Mammary epithelial cell (primary cell): Measurements from ENCODE around the gene CR2.

Source experiments
- CTCF ChIP-seq, 2 donors: IDR thresholded peaks in 1 of 2; conservative IDR thresholded peaks in 1 of 2; 2 replicates each; pipeline ENCODE4 v1.5.1; 2011 to 2012; ENCODE audit warnings: inconsistent platforms in 2 of 2, low read length in 2 of 2, mild to moderate bottlenecking in 2 of 2, control low read depth in 1 of 2, low read depth in 1 of 2; ENCODE audit not compliant: insufficient read depth in 1 of 2; ENCODE audit errors: extremely low read depth in 1 of 2
- EZH2 ChIP-seq: IDR thresholded peaks from 2 replicates; pipeline ENCODE4 v1.6.1; 2012; ENCODE audit warnings: low read length, inconsistent platforms, borderline replicate concordance

- TF ChIP-seq EZH2 = peak; percentile 62
- no peak for TF ChIP-seq CTCF (conservative IDR thresholded peaks at IDR 0.05 in 1 of 2, IDR thresholded peaks at IDR 0.05 in 1 of 2; ENCODE audit: extremely low read depth in 1 of 2, insufficient read depth in 1 of 2, low read depth in 1 of 2, low read length in 2 of 2)
Observed at GRCh38 chr1:207423560-207424292, 30.4 kb upstream of the CR2 start.
